SK-N-SH (cell line): ENCODE results near the gene PPP2CA. TPM values are rescaled to one million over a fixed set of nuclear protein-coding genes. Genes with fewer than 3 reads are reported as not detected.

ENCODE experiments used
- CTCF ChIA-PET: fragments of 300-600, 350-600 bp; formaldehyde crosslinking; extraction: SDS; loops from one replicate; lab custom pipeline; 2021; lab: Yijun Ruan, JAX
- POLR2A ChIA-PET: fragments of 350-600 bp; sonication (Branson Sonifier 250); formaldehyde crosslinking; extraction: SDS; loops from one replicate; lab custom pipeline; 2020; ENCODE audit warnings: antibody characterized with exemption, inconsistent platforms; lab: Yijun Ruan, JAX
- DNase-seq: peaks from one replicate; pipeline ENCODE4 v3.0.0; 2012
- H2AFZ ChIP-seq: fragments of 200-600 bp; sonication (generic); 2 replicates; pipeline ENCODE4 v1.8.1; 2016; ENCODE audit warnings: antibody characterized with exemption, mild to moderate bottlenecking, low read depth
- H3F3A ChIP-seq: fragments of 200-600 bp; sonication (generic); replicated peaks from 2 replicates; pipeline ENCODE3; 2016; ENCODE audit warnings: antibody characterized with exemption, mild to moderate bottlenecking; ENCODE audit not compliant: insufficient read depth
- H3K27ac ChIP-seq, 2 experiments: fragments of 200-500 bp in 1 of 2; fragments of 200-600 bp in 1 of 2; sonication (Bioruptor generic) in 1 of 2; sonication (generic), shearing (Covaris generic) in 1 of 2; 2 replicates each; pipeline versions ENCODE4 v1.5.1 to v1.6.1; 2014 to 2016; ENCODE audit warnings: low read depth in 2 of 2, inconsistent platforms in 1 of 2, low read length in 1 of 2, mild to moderate bottlenecking in 1 of 2, mixed read lengths in 1 of 2
- H3K27me3 ChIP-seq: fragments of 200-600 bp; sonication (generic), shearing (Covaris generic); 2 replicates; pipeline ENCODE4 v1.6.1; 2016; ENCODE audit warnings: mixed run types; ENCODE audit not compliant: insufficient read depth
- H3K36me3 ChIP-seq, 2 experiments: fragments of 200-500 bp in 1 of 2; fragments of 200-600 bp in 1 of 2; sonication (Bioruptor generic) in 1 of 2; sonication (generic) in 1 of 2; replicated peaks in 1 of 2; 2 replicates each; pipeline versions ENCODE3 to v1.5.1; 2014 to 2016; ENCODE audit warnings: low read length in 1 of 2, mild to moderate bottlenecking in 1 of 2; ENCODE audit not compliant: insufficient read depth in 2 of 2, control insufficient read depth in 1 of 2
- H3K4me1 ChIP-seq, 2 experiments: fragments of 200-500 bp in 1 of 2; fragments of 200-600 bp in 1 of 2; sonication (Bioruptor generic) in 1 of 2; sonication (generic), shearing (Covaris generic) in 1 of 2; 2 replicates each; pipeline versions ENCODE4 v1.5.1 to v1.6.1; 2014 to 2016; ENCODE audit warnings: low read depth in 1 of 2, low read length in 1 of 2, mixed run types in 1 of 2; ENCODE audit not compliant: insufficient read depth in 2 of 2, control insufficient read depth in 1 of 2
- H3K4me2 ChIP-seq: fragments of 200-600 bp; sonication (generic), shearing (Covaris generic); 2 replicates; pipeline ENCODE4 v1.6.1; 2017; ENCODE audit warnings: mixed run types
- H3K4me3 ChIP-seq, 2 experiments: fragments of 200-500 bp in 1 of 2; fragments of 200-600 bp in 1 of 2; sonication (Bioruptor generic) in 1 of 2; sonication (generic), shearing (Covaris generic) in 1 of 2; 2 replicates each; pipeline versions ENCODE4 v1.5.1 to v1.8.1; 2014 to 2016; ENCODE audit warnings: low read depth in 2 of 2, inconsistent platforms in 1 of 2, low read length in 1 of 2, mild to moderate bottlenecking in 1 of 2, mixed read lengths in 1 of 2, moderate library complexity in 1 of 2
- H3K79me2 ChIP-seq: fragments of 200-600 bp; sonication (generic); 2 replicates; pipeline ENCODE4 v1.8.1; 2017; ENCODE audit warnings: mild to moderate bottlenecking; ENCODE audit not compliant: insufficient read depth
- H3K9ac ChIP-seq: fragments of 200-600 bp; sonication (generic); 2 replicates; pipeline ENCODE4 v1.6.1; 2017; ENCODE audit warnings: mixed run types
- H3K9me2 ChIP-seq: fragments of 200-600 bp; sonication (generic); 2 replicates; pipeline ENCODE4 v1.6.1; 2017; ENCODE audit warnings: mixed run types
- H3K9me3 ChIP-seq: fragments of 200-600 bp; sonication (generic); 2 replicates; pipeline ENCODE4 v1.6.1; 2017; ENCODE audit warnings: mixed run types, mild to moderate bottlenecking, moderate library complexity
- H4K20me1 ChIP-seq: fragments of 200-600 bp; sonication (generic); 2 replicates; pipeline ENCODE4 v1.6.1; 2017; ENCODE audit warnings: mild to moderate bottlenecking, mixed run types; ENCODE audit not compliant: insufficient read depth
- EZH2phosphoT487 ChIP-seq: fragments of 200-600 bp; sonication (generic); IDR thresholded peaks from 2 replicates; pipeline ENCODE4 v1.6.1; 2017; ENCODE audit warnings: low read depth, mixed run types, mild to moderate bottlenecking, antibody characterized with exemption, moderate library complexity, borderline replicate concordance
- GATA2 ChIP-seq: sonication (generic); formaldehyde crosslinking; IDR thresholded peaks from 2 replicates; pipeline ENCODE4 v1.5.0; 2020; ENCODE audit warnings: mild to moderate bottlenecking, missing genetic modification reagents
- JUND ChIP-seq: IDR thresholded peaks from 2 replicates; pipeline ENCODE4 v1.4.0; 2012
- MEF2A ChIP-seq: IDR thresholded peaks from 2 replicates; pipeline ENCODE4 v1.4.0; 2012; ENCODE audit warnings: low read depth, borderline replicate concordance
- NRF1 ChIP-seq: IDR thresholded peaks from 2 replicates; pipeline ENCODE4 v1.6.1; 2012; ENCODE audit warnings: low read depth, mild to moderate bottlenecking, low read length
- RAD21 ChIP-seq: IDR thresholded peaks from 2 replicates; pipeline ENCODE4 v1.6.1; 2012; ENCODE audit warnings: mild to moderate bottlenecking, low read length
- RXRA ChIP-seq: IDR thresholded peaks from 2 replicates; pipeline ENCODE4 v1.4.0; 2012; ENCODE audit warnings: low read depth, mild to moderate bottlenecking, borderline replicate concordance
- SIN3A ChIP-seq: IDR thresholded peaks from 2 replicates; pipeline ENCODE4 v1.6.1; 2012; ENCODE audit warnings: low read depth, mild to moderate bottlenecking, low read length, moderate library complexity, borderline replicate concordance
- WGBS: methylation state at CpG from one replicate; pipeline ENCODE4 v1.1.6; 2017; ENCODE audit warnings: low lambda C conversion rate; 5-methylcytosine and 5-hydroxymethylcytosine counted together
- polyA plus RNA-seq, 3 experiments: library from polyadenylated mRNA; depleted of rRNA; stranded (reverse); fragments of >200 nt; gene quantifications; 2 replicates each; pipeline ENCODE4 v1.2.3, GENCODE V29; 2012
- TF ChIP-seq, protein P1 (sequence below): IDR thresholded peaks from 2 replicates; pipeline ENCODE4 v1.4.0; 2012; ENCODE audit warnings: low read depth

Gene PPP2CA
- polyA plus RNA-seq, 1 of the 3 experiments (the other 2 are of a cell fraction), result 146 TPM

DNA sequence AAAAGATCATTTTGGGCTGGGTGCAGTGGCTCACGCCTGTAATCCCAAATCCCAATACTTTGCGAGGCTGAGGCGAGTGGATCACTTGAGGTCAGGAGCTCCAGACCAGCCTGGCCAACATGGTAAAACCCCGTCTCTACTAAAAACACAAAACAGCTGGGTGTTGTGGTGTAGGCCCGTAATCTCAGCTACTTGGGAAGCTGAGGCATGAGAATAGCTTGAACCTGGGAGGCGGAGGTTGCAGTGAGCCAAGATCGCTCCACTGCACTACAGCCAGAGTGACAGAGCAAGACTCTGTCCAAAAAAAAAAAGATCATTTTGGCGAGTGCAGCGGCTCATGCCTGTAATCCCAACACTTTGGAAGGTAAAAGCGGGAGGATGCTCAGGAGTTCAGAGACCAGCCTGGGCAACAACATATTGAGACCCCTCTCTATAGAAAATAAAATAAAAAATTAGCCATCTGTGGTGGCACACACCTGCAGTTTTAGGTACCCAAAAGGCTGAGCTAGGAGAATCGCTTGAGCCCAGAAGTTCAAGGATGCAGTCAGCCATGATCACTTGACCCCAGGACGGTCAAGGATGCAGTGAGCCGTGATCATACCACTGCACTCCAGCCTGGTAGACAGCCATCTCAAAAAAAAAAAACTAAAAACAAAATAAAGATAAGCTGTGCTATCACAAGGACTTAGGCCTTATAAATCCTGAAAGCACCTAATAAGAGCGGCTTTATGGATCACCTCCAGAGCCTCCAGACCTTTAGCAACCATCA is 16.2 kb downstream of the PPP2CA start:
- Histone ChIP-seq H2AFZ (no peak overlapping the region), H3K9me3 (peaks cover 9% of the 10 kb centered on the region; the same call in 1 of the 2 replicates), H3K36me3 (peaks cover 0 to 41% of the 10 kb centered on the region in 2 experiments), H4K20me1 (peaks cover 99% of the 10 kb centered on the region), H3K9me2 (no peaks in the 10 kb centered on the region), H3F3A (peaks cover 29% of the 10 kb centered on the region), H3K27ac (0 out of 4 replicates have a peak overlapping the region, but pooled peaks of 1 of the 2 experiments have one; percentile 9), H3K79me2 (peaks cover 100% of the 10 kb centered on the region), H3K4me2 (no peak overlapping the region), H3K4me3 (no peak overlapping the region), H3K9ac (no peak overlapping the region)
- CTCF ChIA-PET, result interaction anchor here (1.0 to 5.5 kb wide), 7 partner anchors 13 to 170 kb away, joined by 4 to 16 read pairs (median 5); no protein-coding TSS in a partner anchor
- POLR2A ChIA-PET, result interaction anchor here (1.2 to 1.9 kb wide), 2 partner anchors 16 to 34 kb away, joined by 3 to 7 read pairs; partner anchors contain the start of gene PPP2CA
- no peak for DNase-seq
- TF ChIP-seq, protein P1, sequence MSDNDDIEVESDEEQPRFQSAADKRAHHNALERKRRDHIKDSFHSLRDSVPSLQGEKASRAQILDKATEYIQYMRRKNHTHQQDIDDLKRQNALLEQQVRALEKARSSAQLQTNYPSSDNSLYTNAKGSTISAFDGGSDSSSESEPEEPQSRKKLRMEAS, result no peak
- TF ChIP-seq SIN3A (no peak), GATA2 (no peak), RAD21 (no peak)
- TF ChIP-seq, all 33 proteins: peak for 0
- 91% methylated on average over 14 of the region's 14 CpGs for WGBS
- Histone ChIP-seq H3K4me1 (peaks cover 3 to 6% of the 10 kb centered on the region in 2 experiments; a peak in 3 of 4 replicates), H3K27me3 (no peaks in the 10 kb centered on the region)

GRCh38 chr5:134207696-134208095 is 18.2 kb downstream of the PPP2CA start:
- peaks cover 91% of the 10 kb centered on the region for H4K20me1 ChIP-seq
- peaks cover 3 to 6% of the 10 kb centered on the region in 2 experiments; a peak in 3 of 4 replicates for H3K4me1 ChIP-seq
- H3K4me3 ChIP-seq, result no peak overlapping the region
- H3K36me3 ChIP-seq, result peaks cover 13 to 43% of the 10 kb centered on the region in 2 experiments
- no peak overlapping the region for H3K9ac ChIP-seq
- no peak overlapping the region for H3K4me2 ChIP-seq
- TF ChIP-seq EZH2phosphoT487 (no peak), JUND (no peak), NRF1 (no peak)
- TF ChIP-seq, all 33 proteins: peak for 0
- Histone ChIP-seq H3K9me2 (no peaks in the 10 kb centered on the region), H3F3A (peaks cover 16% of the 10 kb centered on the region), H2AFZ (no peak overlapping the region), H3K9me3 (no peaks in the 10 kb centered on the region), H3K27ac (no peak overlapping the region), H3K27me3 (no peaks in the 10 kb centered on the region), H3K79me2 (peaks cover 100% of the 10 kb centered on the region)
- CTCF ChIA-PET, result interaction anchor here (0.8 to 1.4 kb wide), 3 partner anchors 13 to 67 kb away, joined by 3 to 4 read pairs (median 4); no protein-coding TSS in a partner anchor
- no peak for DNase-seq
- POLR2A ChIA-PET, result no interaction called here
- 92% methylated on average over 1 of the region's 1 CpG for WGBS

DNA sequence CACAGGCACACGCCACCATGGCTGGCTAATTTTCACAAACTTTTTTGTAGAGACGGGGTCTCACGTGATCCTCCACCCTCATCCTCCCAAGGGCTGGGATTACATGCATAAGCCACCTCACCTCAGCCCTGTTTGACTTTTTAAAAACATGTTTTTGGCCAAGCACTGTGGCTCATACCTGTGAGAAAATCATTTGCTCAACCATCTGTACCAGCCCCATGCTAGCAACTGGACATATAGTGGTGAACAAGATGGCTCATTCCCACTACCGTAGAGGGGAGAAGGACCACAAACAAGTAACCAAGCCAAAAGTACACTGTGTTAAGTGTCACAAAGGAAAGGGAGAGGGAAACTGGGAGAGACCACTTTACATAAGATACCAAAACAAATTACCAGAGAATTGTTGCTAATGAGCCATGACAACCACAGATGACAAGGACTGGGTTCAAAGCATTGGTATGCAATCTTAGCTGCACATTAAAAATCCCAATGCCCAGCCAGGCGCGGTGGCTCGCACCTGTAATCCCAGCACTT is 19.2 kb downstream of the PPP2CA start:
- WGBS, result 82% methylated on average over 7 of the region's 7 CpGs
- CTCF ChIA-PET, result interaction anchor here (0.8 kb wide), 1 partner anchor 12 kb away, joined by 3 read pairs; no protein-coding TSS in a partner anchor
- H4K20me1 ChIP-seq, result peaks cover 81% of the 10 kb centered on the region

More for the DNA sequence above, 19.2 kb downstream of the PPP2CA start:
- Histone ChIP-seq H3K9me2 (no peaks in the 10 kb centered on the region), H3K9ac (no peak overlapping the region), H3F3A (peaks cover 16% of the 10 kb centered on the region), H3K4me3 (no peak overlapping the region), H3K9me3 (no peaks in the 10 kb centered on the region), H3K4me1 (peaks cover 3 to 6% of the 10 kb centered on the region in 2 experiments; a peak in 3 of 4 replicates), H3K4me2 (no peak overlapping the region), H3K27ac (no peak overlapping the region; a peak in 1 of 4 replicates), H3K79me2 (peaks cover 99% of the 10 kb centered on the region), H3K36me3 (peaks cover 23 to 47% of the 10 kb centered on the region in 2 experiments), H3K27me3 (no peaks in the 10 kb centered on the region)
- no peak for DNase-seq
- POLR2A ChIA-PET, result no interaction called here
- no peak for TF ChIP-seq MEF2A
- TF ChIP-seq GATA2, result no peak
- no peak for TF ChIP-seq RXRA
- TF ChIP-seq, all 33 proteins: peak for 0
- H2AFZ ChIP-seq, result no peak overlapping the region
